Hepatocyte (in vitro differentiated cells): ENCODE results near the gene CST7.

Experiments
- CTCF ChIP-seq: fragments of 200-600 bp; sonication (generic); IDR thresholded peaks from 2 replicates; pipeline ENCODE4 v1.5.1; 2016; ENCODE audit warnings: antibody characterized with exemption, mild to moderate bottlenecking; ENCODE audit not compliant: poor library complexity
- EZH2 ChIP-seq: fragments of 200-600 bp; sonication (generic); IDR thresholded peaks from 2 replicates; pipeline ENCODE4 v1.6.1; 2016; ENCODE audit warnings: antibody characterized with exemption, mild to moderate bottlenecking, borderline replicate concordance

- TF ChIP-seq CTCF (no peak), EZH2 (no peak)
Observed at GRCh38 chr20:24987244-24987643, 38.2 kb downstream of the CST7 start.
